GM12874 (cell line): Measurements from ENCODE around the gene NOL11.
A peak's percentile ranks its signal among the peaks of the same experiment; 100 is the strongest.

ENCODE experiments used
- TF ChIP-seq, protein P1 (sequence below): IDR thresholded peaks from 2 replicates; pipeline ENCODE4 v1.5.1; 2011; ENCODE audit warnings: low read depth, mild to moderate bottlenecking, control low read depth, low read length, moderate library complexity; ENCODE audit not compliant: insufficient read depth

NOL11 gene

DNA sequence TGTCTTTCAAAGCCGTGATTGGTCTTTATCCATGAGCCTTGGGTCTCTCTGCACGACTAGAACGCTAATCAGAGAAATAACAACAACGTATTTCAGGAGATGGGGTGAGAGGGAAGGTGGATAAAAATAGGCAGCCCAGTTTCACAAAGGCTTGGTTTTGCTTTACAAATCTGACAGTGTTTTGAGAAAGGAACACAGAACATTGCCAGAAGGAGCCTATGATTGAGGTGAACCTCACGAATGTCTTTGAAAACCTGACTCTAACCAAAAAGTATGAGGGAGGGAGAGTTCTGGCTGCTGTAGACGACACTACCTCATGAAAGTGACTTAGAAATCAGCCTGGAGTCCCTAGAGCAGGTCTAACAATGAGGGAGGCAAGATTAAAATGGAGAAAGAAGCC, 38.0 kb upstream of the NOL11 start:
- TF ChIP-seq, protein P1, sequence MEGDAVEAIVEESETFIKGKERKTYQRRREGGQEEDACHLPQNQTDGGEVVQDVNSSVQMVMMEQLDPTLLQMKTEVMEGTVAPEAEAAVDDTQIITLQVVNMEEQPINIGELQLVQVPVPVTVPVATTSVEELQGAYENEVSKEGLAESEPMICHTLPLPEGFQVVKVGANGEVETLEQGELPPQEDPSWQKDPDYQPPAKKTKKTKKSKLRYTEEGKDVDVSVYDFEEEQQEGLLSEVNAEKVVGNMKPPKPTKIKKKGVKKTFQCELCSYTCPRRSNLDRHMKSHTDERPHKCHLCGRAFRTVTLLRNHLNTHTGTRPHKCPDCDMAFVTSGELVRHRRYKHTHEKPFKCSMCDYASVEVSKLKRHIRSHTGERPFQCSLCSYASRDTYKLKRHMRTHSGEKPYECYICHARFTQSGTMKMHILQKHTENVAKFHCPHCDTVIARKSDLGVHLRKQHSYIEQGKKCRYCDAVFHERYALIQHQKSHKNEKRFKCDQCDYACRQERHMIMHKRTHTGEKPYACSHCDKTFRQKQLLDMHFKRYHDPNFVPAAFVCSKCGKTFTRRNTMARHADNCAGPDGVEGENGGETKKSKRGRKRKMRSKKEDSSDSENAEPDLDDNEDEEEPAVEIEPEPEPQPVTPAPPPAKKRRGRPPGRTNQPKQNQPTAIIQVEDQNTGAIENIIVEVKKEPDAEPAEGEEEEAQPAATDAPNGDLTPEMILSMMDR = no peak

DNA sequence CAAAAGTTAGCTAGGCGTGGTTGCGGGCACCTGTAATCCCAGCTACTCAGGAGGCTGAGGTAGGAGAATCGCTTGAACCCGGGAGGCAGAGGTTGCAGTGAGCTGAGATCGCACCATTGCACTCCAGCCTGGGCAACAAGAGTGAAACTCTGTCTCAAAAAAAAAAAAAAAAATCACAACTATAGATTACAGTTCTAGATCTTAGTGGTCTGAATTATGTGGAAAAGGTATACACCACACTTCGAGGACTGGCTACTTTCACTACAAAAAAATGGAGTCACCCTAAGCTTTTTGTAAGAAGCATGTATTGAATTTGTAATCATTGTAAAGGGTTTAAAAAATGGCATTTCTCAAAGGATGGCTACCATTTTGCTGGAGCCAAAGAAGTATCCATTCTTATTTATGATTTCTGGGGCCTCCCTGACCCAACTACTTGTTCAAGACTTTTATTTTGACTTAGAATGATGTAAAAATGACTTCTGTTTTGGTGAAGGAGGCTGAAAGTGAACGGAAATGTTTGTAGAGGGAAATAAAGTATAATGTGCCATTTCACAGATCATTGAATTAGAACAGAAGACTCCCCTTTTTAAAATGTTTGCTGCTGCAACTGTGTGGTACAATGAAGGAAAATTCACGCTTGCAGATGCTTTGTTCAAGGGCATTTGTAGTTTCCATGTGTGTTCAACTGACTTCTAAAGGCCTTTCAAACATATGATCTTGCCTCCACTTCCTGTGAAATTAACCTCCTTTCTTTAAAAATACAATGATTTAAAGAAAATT, 37.1 kb upstream of the NOL11 start:
- TF ChIP-seq, protein P1 = no peak

DNA sequence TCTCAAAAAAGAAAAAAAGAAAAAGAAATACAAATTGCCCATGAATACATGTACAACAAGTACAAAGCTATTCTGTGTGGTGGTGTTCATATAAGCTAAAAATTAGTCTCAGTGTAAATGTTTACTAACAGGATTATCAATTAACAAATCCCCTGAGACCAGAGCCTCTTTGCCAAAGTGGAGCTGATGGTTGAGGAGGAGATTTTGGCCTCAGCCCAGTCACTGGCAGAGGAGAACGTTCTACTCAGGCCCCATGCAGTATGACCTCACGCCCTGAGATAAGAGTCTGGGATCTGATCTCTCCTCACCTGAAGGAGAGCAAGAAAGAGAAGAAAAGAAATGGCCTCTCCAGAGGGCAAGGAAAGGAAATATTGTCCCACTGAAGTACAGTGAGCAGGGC, 35.5 kb upstream of the NOL11 start:
- TF ChIP-seq, protein P1 = no peak

DNA sequence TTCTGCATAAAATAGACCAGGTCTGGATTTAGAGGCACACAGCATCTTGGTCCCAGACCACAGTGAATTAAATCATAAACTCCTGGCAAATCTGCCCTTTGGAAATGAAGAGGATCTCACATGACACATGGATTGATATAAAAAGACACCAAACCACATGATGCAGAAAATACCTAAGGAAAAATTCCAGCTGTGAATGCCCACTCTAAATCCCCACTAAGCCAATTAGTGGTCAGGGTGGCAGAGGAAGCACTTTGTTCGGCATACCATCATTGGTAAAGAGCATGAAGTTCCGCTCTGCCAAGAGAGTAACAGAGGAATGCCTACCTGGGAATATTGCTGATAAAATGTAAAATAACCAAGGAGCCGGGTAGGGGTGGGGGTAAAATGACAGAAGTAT, 32.4 kb upstream of the NOL11 start:
- TF ChIP-seq, protein P1 = no peak

DNA sequence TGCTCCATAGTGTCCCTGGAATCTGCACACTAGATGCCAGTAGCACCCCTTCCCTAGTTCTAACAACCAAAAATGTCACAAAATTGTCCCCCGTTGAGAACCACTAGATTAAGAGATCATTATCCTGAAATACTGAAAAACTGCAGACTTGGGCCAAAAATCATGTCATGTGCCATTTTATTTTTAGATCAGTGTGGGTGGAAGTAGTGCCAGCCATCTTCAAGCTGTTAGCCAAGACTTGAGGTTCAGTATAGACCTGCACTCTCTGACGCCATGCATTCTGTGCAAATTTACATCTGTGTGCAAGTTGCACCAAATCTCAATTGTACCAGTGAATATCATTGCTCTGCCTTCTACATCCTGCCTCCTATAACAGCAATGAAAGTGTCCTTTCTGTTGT, 31.5 kb upstream of the NOL11 start:
- TF ChIP-seq, protein P1 = no peak

DNA sequence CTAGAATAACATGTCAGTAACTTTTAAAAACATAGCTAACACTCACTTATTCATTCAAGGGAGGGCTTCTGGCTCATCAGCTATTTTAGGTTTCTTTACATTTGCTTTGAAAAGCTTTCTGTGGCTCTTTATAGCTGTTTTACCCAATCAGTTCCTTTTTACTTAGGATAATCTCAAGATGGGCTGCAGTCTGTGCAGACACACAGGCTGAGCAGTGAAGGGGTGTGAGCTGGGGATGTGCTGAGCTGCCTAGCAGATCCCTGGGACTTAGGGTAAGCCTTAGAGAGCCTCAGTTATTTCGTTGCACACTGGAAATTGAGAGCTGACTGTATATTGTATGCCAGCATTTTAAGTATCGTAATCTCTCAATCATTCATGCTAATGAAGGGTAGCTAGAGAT, 30.2 kb upstream of the NOL11 start:
- TF ChIP-seq, protein P1 = no peak

DNA sequence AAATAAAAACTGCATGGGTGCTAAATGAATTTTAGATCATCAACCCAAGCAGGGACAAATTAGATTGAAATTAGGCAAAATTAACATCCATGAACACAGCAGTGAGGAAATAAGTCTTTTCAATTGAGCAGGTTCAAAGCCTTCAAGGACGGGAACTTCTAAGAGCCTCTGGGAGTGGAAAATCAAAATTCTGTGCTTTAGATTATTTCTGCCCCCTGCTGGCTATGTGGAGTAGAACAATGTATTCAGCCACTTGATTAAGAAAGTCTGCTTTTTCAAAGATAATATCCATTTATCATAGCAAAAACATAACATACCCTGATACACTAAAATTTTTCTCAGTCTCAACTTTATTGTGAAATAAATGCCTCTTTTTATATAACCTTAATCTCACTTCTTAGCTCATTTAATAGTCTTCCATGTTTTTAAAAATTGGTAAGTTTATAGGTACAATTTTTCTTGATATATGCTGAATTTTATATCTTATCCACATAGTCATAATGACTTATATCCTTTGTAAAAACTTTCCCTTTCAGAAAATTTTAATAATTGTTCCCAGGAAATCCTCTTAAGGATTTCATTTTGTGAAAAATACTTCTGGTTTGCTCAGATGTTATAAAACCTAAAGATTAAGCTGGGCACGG, 28.1 kb upstream of the NOL11 start:
- TF ChIP-seq, protein P1 = peak; percentile 46; the same call in 1 of the 2 replicates
